ENCODE measurements around the gene C10orf90.

DNA sequence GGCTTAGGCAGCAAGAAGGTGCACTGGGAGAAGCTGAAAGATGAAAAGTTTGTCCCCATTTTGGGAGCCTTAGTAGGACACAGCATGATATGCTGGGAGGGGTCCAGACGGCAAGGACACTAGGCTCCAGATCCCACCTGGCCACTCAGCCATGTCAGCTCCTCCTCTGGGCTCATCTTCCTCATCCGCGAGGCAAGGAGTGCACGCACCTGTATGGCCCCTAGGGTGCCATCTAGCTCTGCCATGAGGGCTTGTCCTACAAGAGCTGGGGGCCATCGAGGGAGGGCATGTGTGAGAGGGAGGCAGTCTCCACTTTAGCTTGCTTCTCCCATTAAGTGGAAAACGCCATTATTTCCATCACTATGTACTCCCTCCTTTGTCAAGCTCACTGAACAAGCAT is 146.0 kb downstream of the C10orf90 start:
- no peak for TF ChIP-seq CTCF (IDR thresholded peaks at IDR 0.05)
- no peak for TF ChIP-seq POLR2A (IDR thresholded peaks at IDR 0.05)
